Measurements from ENCODE around the gene KCNF1. TPM values are rescaled to one million over a fixed set of nuclear protein-coding genes. Genes with fewer than 3 reads are reported as not detected.

Gene KCNF1
- total and polyA plus RNA-seq, 4 donors = 0.09 TPM; not detected in 3

- Histone ChIP-seq H3K9ac (ENCODE audit: low read depth in 1 of 2, low read length in 2 of 2) (no peak overlapping the region), H3K9me3 (ENCODE audit: control insufficient read depth in 4 of 4, low read length in 3 of 4) (no peaks in the 10 kb centered on the region), H3K27me3 (ENCODE audit: control insufficient read depth in 4 of 4, insufficient read depth in 4 of 4, low read length in 3 of 4) (peaks cover 0 to 8% (median 3%) of the 10 kb centered on the region in 4 donors), H3K4me3 (ENCODE audit: low read depth in 1 of 3, low read length in 3 of 3) (no peak overlapping the region), H3K36me3 (ENCODE audit: control insufficient read depth in 4 of 4, insufficient read depth in 3 of 4, low read depth in 1 of 4, low read length in 3 of 4) (no peaks in the 10 kb centered on the region), H3K27ac (ENCODE audit: low read depth in 1 of 2, low read length in 2 of 2) (no peak overlapping the region), H3K4me1 (ENCODE audit: control insufficient read depth in 4 of 4, insufficient read depth in 4 of 4, low read length in 3 of 4) (peaks cover 0 to 7% (median 2%) of the 10 kb centered on the region in 4 donors)
- 33% methylated on average over 7 of the region's 7 CpGs for WGBS
- no peak for TF ChIP-seq SP1 (IDR thresholded peaks at IDR 0.05)
- TF ChIP-seq REST (IDR thresholded peaks at IDR 0.05) = no peak
- TF ChIP-seq GABPA (IDR thresholded peaks at IDR 0.05 in 1 of 2, conservative IDR thresholded peaks at IDR 0.05 in 1 of 2) = no peak
- no peak for TF ChIP-seq ATF3 (IDR thresholded peaks at IDR 0.05)
- no peak for TF ChIP-seq TAF1 (conservative IDR thresholded peaks at IDR 0.05)
- no peak for TF ChIP-seq HNF4G (IDR thresholded peaks at IDR 0.05)
- no peak for TF ChIP-seq JUND (IDR thresholded peaks at IDR 0.05)
- no peak for TF ChIP-seq RAD21 (IDR thresholded peaks at IDR 0.05)
- TF ChIP-seq CTCF (IDR thresholded peaks at IDR 0.05; ENCODE audit: low read depth, low read length, missing input control) = no peak
- TF ChIP-seq YY1 (IDR thresholded peaks at IDR 0.05) = no peak
- TF ChIP-seq HNF4A (conservative IDR thresholded peaks at IDR 0.05) = no peak
- no peak for DNase-seq (ENCODE audit: low spot score)
Observed at GRCh38 chr2:10914272-10914693, 2.5 kb downstream of the KCNF1 start.

GRCh38 chr2:10915236-10915635 lies 3.5 kb downstream of the KCNF1 start:
- H3K9me3 ChIP-seq (ENCODE audit: control insufficient read depth in 4 of 4, low read length in 3 of 4) = no peaks in the 10 kb centered on the region
- WGBS = 97% methylated on average over 7 of the region's 7 CpGs
- DNase-seq (ENCODE audit: low spot score) = no peak
- H3K4me1 ChIP-seq (ENCODE audit: control insufficient read depth in 4 of 4, insufficient read depth in 4 of 4, low read length in 3 of 4) = peaks cover 0 to 7% (median 2%) of the 10 kb centered on the region in 4 donors
- peaks cover 0 to 8% (median 3%) of the 10 kb centered on the region in 4 donors for H3K27me3 ChIP-seq (ENCODE audit: control insufficient read depth in 4 of 4, insufficient read depth in 4 of 4, low read length in 3 of 4)
- no peak for TF ChIP-seq TAF1 (conservative IDR thresholded peaks at IDR 0.05)
- TF ChIP-seq EGR1 (IDR thresholded peaks at IDR 0.05; ENCODE audit: low read depth in 2 of 2) = no peak
- TF ChIP-seq NR2F2 (IDR thresholded peaks at IDR 0.05) = no peak
- TF ChIP-seq YY1 (IDR thresholded peaks at IDR 0.05) = no peak
- H3K36me3 ChIP-seq (ENCODE audit: control insufficient read depth in 4 of 4, insufficient read depth in 3 of 4, low read depth in 1 of 4, low read length in 3 of 4) = no peaks in the 10 kb centered on the region
- no peak overlapping the region for H3K4me3 ChIP-seq (ENCODE audit: low read depth in 1 of 3, low read length in 3 of 3)
- no peak overlapping the region for H3K27ac ChIP-seq (ENCODE audit: low read depth in 1 of 2, low read length in 2 of 2)
- no peak overlapping the region for H3K9ac ChIP-seq (ENCODE audit: low read depth in 1 of 2, low read length in 2 of 2)
